Neural cell (in vitro differentiated cells): Measurements from ENCODE around the gene DBNDD1. TPM values are rescaled to one million over a fixed set of nuclear protein-coding genes. Genes with fewer than 3 reads are reported as not detected.

ENCODE experiments used
- H2AFZ ChIP-seq: fragments of 200-600, 300-800 bp; sonication (generic), shearing (Covaris generic); 2 replicates; pipeline ENCODE4 v1.6.0; 2014; ENCODE audit warnings: low read depth, mild to moderate bottlenecking, antibody characterized with exemption, low read length, moderate library complexity
- H3F3A ChIP-seq: fragments of 200-600 bp; shearing (Covaris generic); 2 replicates; pipeline ENCODE4 v1.6.1; 2016; ENCODE audit warnings: mild to moderate bottlenecking, moderate library complexity, mixed read lengths, antibody characterized with exemption, low read length; ENCODE audit not compliant: insufficient read depth, poor library complexity, severe bottlenecking
- H3K27ac ChIP-seq: fragments of 200-600, 300-800 bp; sonication (generic), shearing (Covaris generic); 2 replicates; pipeline ENCODE4 v1.5.1; 2014; ENCODE audit warnings: mild to moderate bottlenecking, low read length, moderate library complexity
- H3K27me3 ChIP-seq: fragments of 300-800, 200-600 bp; sonication (generic), shearing (Covaris generic); 2 replicates; pipeline ENCODE4 v1.6.0; 2014; ENCODE audit warnings: mild to moderate bottlenecking, low read depth, low read length, moderate library complexity; ENCODE audit not compliant: insufficient read depth
- H3K36me3 ChIP-seq: fragments of 300-800, 200-600 bp; sonication (generic), shearing (Covaris generic); 2 replicates; pipeline ENCODE4 v1.5.1; 2014; ENCODE audit warnings: mild to moderate bottlenecking, antibody characterized with exemption, low read length, moderate library complexity; ENCODE audit not compliant: insufficient read depth
- H3K4me2 ChIP-seq: fragments of 300-800, 200-600 bp; sonication (generic), shearing (Covaris generic); 2 replicates; pipeline ENCODE4 v1.6.0; 2014; ENCODE audit warnings: mild to moderate bottlenecking, low read length
- H3K4me3 ChIP-seq: fragments of 300-800, 200-600 bp; sonication (generic), shearing (Covaris generic); 2 replicates; pipeline ENCODE4 v1.5.1; 2014; ENCODE audit warnings: mild to moderate bottlenecking, low read length, moderate library complexity
- H3K79me2 ChIP-seq: fragments of 200-600 bp; shearing (Covaris generic); replicated peaks from 2 replicates; pipeline ENCODE4 v1.6.0; 2014; ENCODE audit warnings: mild to moderate bottlenecking, low read length, moderate library complexity; ENCODE audit not compliant: insufficient read depth
- H3K9ac ChIP-seq: fragments of 300-800, 200-600 bp; sonication (generic), shearing (Covaris generic); 2 replicates; pipeline ENCODE4 v1.6.1; 2016; ENCODE audit warnings: mild to moderate bottlenecking, low read length, mixed read lengths
- H3K9me2 ChIP-seq: fragments of 200-600 bp; shearing (Covaris generic); 2 replicates; pipeline ENCODE4 v1.6.1; 2016; ENCODE audit warnings: mild to moderate bottlenecking, low read length, mixed read lengths; ENCODE audit not compliant: insufficient read depth
- H3K9me3 ChIP-seq: fragments of 200-600, 300-800 bp; sonication (generic), shearing (Covaris generic); 2 replicates; pipeline ENCODE4 v1.6.1; 2016; ENCODE audit warnings: mild to moderate bottlenecking, mixed run types, low read length, moderate library complexity, mixed read lengths
- H4K20me1 ChIP-seq: fragments of 200-600 bp; shearing (Covaris generic); 2 replicates; pipeline ENCODE4 v1.6.1; 2016; ENCODE audit warnings: mild to moderate bottlenecking, mixed run types; ENCODE audit not compliant: insufficient read depth
- EP300 ChIP-seq: fragments of 450-650 bp; conservative IDR thresholded peaks from 2 replicates; pipeline ENCODE4 v1.6.1; 2014; ENCODE audit warnings: antibody characterized with exemption, mild to moderate bottlenecking, moderate library complexity; ENCODE audit not compliant: poor library complexity, severe bottlenecking
- EZH2 ChIP-seq: fragments of 200-600, 300-800 bp; shearing (Covaris generic), sonication (generic); IDR thresholded peaks from 2 replicates; pipeline ENCODE4 v1.6.1; 2014; ENCODE audit warnings: antibody characterized with exemption, low read length, borderline replicate concordance, mild to moderate bottlenecking; ENCODE audit not compliant: insufficient read depth, poor library complexity, severe bottlenecking
- MXI1 ChIP-seq: fragments of 450-650 bp; conservative IDR thresholded peaks from 2 replicates; pipeline ENCODE4 v1.6.1; 2014; ENCODE audit warnings: antibody characterized with exemption, mild to moderate bottlenecking; ENCODE audit not compliant: poor library complexity, severe bottlenecking
- POLR2AphosphoS5 ChIP-seq: IDR thresholded peaks from 2 replicates; pipeline ENCODE4 v1.6.1; 2012
- RAD21 ChIP-seq: fragments of 450-650 bp; conservative IDR thresholded peaks from 2 replicates; pipeline ENCODE4 v1.6.1; 2014; ENCODE audit warnings: antibody characterized with exemption, mild to moderate bottlenecking, moderate library complexity
- REST ChIP-seq: IDR thresholded peaks from 2 replicates; pipeline ENCODE4 v1.6.1; 2012; ENCODE audit warnings: borderline replicate concordance
- SMC3 ChIP-seq: fragments of 450-650 bp; conservative IDR thresholded peaks from 2 replicates; pipeline ENCODE4 v1.6.1; 2014; ENCODE audit warnings: antibody characterized with exemption, mild to moderate bottlenecking, moderate library complexity; ENCODE audit not compliant: poor library complexity
- TAF1 ChIP-seq: IDR thresholded peaks from 2 replicates; pipeline ENCODE4 v1.6.1; 2012; ENCODE audit warnings: low read depth
- polyA plus RNA-seq: library from polyadenylated mRNA; depleted of rRNA; stranded (reverse); fragments of >200 nt; gene quantifications from 2 replicates; pipeline ENCODE4 v1.2.3, GENCODE V29; 2014
- TF ChIP-seq, protein P1 (sequence below): fragments of 450-650 bp; IDR thresholded peaks from 2 replicates; pipeline ENCODE4 v1.5.1; 2014; ENCODE audit warnings: antibody characterized with exemption, mild to moderate bottlenecking, moderate library complexity; ENCODE audit not compliant: poor library complexity, severe bottlenecking

DBNDD1 gene
- polyA plus RNA-seq, 1 donor from 2014 or later = 15.4 TPM

DNA sequence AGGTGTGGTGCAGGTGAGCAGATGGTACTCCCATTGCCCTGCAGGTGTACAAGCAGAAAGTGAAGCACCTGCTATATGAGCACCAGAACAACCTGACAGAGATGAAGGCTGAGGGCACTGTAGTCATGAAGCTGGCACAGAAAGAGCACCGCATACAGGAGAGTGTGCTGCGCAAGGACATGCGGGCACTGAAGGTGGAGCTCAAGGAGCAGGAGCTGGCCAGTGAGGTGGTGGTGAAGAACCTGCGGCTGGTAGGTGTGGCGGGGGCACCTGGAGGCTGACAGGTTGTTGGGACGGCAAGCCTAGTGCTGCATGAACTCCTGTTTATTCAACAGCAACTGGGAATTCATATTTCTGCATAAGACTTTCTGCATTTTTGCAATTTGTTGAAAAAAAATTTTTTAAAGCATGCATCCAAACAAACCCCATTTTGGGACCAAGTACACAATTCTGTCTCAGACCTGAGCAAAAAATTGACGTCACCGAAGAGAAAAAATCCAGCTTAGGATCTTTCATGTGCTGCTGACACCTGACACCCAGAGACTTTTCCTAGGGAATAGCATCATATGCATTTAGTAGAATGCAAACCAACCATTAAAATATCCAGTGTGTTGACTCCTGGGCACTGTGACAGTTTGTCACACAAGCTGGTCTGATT, 13.5 kb upstream of the DBNDD1 start:
- Histone ChIP-seq H3F3A (no peaks in the 10 kb centered on the region), H3K9me3 (no peaks in the 10 kb centered on the region), H3K79me2 (no peaks in the 10 kb centered on the region), H3K4me2 (no peak overlapping the region), H3K9ac (no peak overlapping the region), H3K36me3 (peaks cover 6% of the 10 kb centered on the region), H3K27ac (no peak overlapping the region), H3K4me3 (no peak overlapping the region), H3K27me3 (no peaks in the 10 kb centered on the region), H2AFZ (no peak overlapping the region), H3K9me2 (no peaks in the 10 kb centered on the region), H4K20me1 (no peaks in the 10 kb centered on the region)
- no peak for TF ChIP-seq SMC3
- TF ChIP-seq, protein P1, sequence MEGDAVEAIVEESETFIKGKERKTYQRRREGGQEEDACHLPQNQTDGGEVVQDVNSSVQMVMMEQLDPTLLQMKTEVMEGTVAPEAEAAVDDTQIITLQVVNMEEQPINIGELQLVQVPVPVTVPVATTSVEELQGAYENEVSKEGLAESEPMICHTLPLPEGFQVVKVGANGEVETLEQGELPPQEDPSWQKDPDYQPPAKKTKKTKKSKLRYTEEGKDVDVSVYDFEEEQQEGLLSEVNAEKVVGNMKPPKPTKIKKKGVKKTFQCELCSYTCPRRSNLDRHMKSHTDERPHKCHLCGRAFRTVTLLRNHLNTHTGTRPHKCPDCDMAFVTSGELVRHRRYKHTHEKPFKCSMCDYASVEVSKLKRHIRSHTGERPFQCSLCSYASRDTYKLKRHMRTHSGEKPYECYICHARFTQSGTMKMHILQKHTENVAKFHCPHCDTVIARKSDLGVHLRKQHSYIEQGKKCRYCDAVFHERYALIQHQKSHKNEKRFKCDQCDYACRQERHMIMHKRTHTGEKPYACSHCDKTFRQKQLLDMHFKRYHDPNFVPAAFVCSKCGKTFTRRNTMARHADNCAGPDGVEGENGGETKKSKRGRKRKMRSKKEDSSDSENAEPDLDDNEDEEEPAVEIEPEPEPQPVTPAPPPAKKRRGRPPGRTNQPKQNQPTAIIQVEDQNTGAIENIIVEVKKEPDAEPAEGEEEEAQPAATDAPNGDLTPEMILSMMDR = no peak
- TF ChIP-seq RAD21 = no peak
- no peak for TF ChIP-seq POLR2AphosphoS5
- no peak for TF ChIP-seq MXI1
- no peak for TF ChIP-seq TAF1
- TF ChIP-seq EP300 = no peak
- TF ChIP-seq REST = no peak
- TF ChIP-seq EZH2 = no peak

- no peak overlapping the region for H3K27ac ChIP-seq
- no peaks in the 10 kb centered on the region for H3F3A ChIP-seq
- H3K36me3 ChIP-seq = peaks cover 6% of the 10 kb centered on the region
- H3K9me2 ChIP-seq = no peaks in the 10 kb centered on the region
- TF ChIP-seq MXI1 = no peak
- no peak for TF ChIP-seq SMC3
- no peak for TF ChIP-seq REST
- no peak overlapping the region for H3K9ac ChIP-seq
- H3K9me3 ChIP-seq = no peaks in the 10 kb centered on the region
- no peaks in the 10 kb centered on the region for H3K79me2 ChIP-seq
- no peak overlapping the region for H3K4me3 ChIP-seq
- H3K27me3 ChIP-seq = no peaks in the 10 kb centered on the region
- H2AFZ ChIP-seq = no peak overlapping the region
- H3K4me2 ChIP-seq = no peak overlapping the region
- H4K20me1 ChIP-seq = no peaks in the 10 kb centered on the region
Measured at GRCh38 chr16:90031931-90032673, 12.8 kb upstream of the DBNDD1 start.
